D341Med (cell line): Measurements from ENCODE around the gene LPP.

Experiments
- DNase-seq: peaks from one replicate; pipeline ENCODE4 v3.0.0; 2012; ENCODE audit warnings: low spot score

The LPP gene

DNA sequence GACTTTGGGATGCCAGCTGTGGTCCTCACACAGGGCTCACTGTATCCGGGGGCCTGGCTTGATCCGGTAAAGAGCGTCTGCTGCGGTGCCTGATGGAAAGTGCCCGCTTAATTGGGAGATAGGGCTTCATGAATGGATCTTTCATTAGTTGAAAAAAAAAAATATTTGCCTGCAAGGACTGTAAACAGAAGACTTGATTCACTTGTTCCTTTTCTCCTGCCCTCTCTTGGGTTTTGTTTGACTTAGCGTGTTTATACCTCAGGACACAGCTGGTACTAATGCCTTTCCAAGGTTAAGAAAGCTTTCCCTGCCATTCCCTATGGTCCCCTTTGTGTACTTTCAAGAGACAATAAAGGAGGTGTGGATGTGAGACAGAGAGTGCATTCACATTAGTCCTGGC, 493.3 kb downstream of the LPP start:
- DNase-seq: no peak

DNA sequence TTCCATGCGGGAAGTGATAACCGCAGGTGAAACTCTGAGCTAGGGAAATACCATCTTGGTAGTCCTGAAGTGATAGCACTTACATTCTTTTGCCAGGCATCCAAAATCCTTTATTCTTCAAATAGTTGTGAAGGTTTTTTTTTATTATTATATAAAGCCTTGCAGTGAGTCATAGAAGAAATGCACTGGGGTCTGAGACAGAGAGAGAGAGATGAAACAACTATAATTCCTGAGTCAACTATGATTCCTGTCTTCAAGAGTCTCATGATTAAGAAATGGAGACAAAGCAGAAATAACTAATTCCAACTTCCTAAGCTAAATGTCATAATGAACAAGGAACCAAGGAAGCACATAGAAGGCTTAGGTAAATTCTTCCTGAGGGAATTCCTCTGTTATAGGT, 495.6 kb downstream of the LPP start:
- no peak for DNase-seq

DNA sequence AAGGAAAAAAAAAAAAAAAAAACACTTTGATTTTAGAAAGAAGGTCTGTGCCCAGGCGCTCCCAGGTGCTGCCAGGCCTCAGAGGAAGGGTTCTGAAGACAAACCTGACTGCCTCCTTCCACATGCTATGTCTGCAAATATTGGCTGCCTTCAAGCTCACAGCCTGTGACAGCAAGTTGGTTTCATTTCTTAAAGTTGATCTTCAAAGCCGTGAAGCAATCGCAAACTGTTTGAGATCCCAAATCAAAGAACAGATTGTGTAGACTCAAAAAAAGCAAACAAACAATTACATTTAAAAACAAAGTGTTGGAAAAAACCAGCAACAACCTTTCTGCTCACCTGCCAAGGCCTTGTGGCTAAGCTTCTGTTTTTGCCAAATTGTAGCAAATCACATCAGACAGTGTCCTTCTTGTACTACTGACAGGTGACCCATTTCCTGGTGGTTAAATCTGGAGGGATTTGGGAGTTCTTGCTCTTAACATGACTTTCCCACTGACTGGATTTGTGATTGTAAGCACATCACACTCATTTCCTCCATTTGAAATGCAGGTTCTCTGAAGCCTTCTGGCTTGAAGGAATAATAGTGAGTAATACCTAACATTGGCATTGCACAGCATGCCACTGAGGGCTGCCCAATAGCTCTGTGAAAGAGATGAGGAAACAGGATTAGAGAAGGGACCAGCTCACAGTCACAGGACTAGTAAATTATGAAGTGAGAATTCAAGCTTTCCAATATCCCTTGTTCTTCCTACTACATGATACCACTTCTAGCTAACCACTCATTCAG, 502.4 kb downstream of the LPP start:
- no peak for DNase-seq

DNA sequence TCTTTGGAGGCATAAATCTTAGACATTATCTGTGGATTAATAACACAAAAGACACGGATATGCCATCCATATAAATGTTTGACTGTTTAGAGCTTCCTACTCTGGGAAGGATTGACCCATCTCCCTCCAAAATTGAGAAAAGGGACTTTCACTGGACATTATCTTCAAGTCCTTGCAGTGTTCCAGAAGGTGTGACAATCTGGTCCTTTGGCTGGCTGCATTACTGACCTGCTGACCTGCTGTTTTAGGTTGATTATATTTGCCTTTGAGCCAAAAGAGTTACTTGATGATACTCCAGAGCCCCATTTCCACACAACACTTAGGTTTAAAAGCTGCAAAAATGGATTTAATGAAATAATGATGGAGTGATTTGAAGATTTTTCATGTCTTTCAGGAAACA, 504.6 kb downstream of the LPP start:
- DNase-seq: no peak

DNA sequence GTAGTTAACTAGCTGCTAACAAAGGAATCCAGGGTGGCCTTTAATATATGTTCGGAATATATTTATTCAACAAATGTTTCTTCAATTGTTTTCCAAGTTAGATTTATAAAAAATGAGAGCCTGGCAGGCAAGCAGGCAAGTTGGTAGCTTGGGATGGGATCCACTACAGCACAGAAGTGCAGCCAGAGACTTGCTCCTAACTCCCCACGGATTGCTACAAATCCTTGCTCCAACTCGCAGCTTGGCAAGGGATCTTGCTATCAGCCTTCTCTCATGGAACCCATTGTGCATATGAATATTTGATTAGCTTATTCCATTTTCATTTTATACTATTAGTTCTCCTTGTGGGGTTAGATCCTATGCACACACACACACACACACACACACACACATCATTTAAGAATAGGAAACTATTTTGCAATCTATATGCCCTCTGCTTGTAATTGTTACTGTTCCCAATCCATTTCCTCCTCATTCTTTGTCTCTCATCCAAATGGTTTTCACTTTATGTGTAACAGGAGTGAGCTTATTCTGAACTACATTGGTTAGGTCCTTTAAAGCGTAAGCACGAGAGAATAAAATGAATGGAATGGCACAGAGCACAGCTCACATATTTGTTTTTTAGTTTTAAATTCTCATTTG, 505.6 kb downstream of the LPP start:
- no peak for DNase-seq

DNA sequence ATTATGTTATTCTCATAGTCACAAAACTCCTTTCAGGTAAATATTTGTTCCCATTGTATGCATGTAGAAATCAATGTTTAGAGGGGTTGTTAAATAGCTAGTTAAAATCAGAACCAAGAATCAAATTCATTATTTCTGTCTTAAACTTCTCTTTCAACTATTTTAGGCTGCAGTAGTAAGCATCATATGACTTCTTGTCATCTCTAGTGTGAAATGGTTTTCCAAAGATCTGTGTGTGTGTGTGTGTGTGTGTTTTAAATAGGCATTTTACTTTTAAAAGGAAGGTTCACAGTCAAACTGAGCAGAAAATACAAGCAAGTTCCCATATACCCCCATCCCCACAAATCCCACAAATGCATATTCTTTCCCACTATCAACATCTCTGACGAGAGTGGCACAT, 506.5 kb downstream of the LPP start:
- no peak for DNase-seq

DNA sequence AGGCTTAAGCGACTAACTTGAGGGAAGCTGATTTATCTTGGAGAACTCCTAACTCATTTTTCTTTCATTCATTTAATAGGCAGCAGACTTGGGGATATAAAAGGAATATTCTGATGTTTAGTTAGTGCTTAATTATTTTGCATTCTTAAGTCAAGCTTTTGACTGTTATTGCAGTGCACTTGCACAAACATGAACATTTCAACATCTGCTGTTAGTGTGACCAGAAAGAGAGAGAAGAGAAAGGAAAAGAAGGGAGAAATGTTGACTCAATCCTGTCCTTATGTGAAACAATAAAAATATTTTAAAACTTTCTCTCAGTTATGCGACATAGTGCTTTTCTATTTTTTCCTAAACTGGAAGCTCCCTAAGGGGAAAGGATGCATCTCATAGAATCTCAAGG, 507.8 kb downstream of the LPP start:
- DNase-seq: no peak

DNA sequence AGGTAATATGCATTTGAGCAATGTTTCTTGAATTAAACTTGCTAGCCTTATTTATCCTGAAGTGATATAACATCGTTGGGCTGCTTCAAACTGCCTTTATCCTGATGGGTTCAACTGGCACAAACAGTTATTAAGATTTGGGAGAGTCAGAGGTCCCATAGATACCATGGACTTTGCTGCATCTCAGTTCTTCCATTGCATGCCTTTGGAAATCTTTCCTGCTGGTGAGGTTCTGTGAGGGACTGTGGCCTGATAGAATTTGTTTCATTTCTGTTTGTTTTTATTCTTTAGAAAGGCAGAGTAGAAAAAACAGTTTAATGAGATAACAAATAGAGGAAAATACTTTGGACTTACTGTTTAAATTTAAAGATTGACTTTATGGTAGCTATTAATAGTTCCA, 508.3 kb downstream of the LPP start:
- DNase-seq: no peak

DNA sequence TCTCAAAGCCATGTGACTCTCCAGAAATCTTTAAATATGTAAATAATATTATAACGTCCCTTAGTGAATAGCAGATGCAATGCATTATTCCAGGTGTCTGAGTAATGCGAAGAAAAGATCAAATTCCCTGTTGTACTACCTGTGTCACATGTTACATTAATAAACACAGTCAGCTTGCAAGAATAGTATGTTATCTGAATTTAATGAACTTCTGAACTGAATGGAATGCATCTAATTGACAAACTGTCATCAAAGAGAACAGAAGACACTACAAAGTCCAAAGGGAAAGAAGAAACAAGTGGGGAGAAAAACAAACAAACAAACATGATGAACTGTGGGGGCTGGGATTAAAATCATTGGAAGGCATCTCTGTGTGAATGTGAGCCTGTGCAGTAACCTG, 508.8 kb downstream of the LPP start:
- DNase-seq: no peak

DNA sequence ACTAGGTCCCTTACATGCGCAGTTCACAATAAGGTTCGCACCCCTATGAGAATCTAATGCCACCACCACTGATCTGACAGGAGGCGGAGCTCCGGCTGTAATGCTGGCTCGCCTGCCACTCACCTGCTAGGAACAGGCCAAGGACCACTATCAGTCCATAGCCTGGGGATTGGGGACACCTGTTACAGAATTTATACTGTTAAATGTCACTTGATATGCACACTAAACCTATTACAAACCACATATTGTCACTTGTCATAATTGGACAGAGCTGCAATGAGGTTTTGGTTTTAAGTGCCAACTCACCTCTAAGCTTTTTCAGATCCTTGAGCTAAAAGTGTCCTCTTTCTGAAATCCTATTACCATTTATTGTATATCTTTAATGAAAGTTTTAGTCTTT, 509.9 kb downstream of the LPP start:
- DNase-seq: no peak

DNA sequence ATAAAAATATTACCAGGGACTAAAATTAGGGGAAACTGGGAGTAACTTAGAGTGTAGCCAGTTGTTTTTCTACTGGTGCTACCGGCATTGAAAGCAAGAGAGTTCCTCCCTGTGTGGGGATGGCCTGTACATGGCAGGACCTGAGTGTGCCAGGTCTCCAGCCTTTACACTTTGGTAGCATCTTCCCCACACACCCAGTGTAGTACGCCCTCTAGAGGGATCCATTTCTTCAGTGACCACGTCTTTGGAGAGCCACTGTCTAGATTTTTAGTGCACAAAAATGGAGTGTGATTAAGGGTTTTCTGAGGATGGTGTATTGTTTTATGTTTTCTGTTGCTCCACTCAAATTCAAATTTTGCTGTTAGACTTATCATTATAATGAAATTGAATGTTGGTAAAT, 510.8 kb downstream of the LPP start:
- no peak for DNase-seq

DNA sequence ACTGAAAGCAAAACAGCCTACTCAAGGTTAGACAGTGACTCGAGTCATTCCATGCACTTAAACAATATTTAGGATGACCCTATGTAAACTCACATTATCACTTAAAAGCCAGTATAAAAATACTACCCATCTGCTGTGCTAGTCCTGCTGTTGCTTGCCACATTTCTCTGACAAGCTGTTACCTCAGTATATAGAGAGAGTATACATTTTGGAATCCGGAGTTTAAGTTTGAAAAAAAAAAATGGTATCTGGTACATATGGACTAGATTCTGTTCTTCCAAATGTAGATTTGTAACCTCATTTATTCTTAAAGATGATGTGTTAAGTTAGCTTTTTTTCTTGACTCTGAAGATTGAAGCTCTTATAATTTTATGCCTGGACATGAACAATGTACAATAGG, 514.0 kb downstream of the LPP start:
- no peak for DNase-seq

DNA sequence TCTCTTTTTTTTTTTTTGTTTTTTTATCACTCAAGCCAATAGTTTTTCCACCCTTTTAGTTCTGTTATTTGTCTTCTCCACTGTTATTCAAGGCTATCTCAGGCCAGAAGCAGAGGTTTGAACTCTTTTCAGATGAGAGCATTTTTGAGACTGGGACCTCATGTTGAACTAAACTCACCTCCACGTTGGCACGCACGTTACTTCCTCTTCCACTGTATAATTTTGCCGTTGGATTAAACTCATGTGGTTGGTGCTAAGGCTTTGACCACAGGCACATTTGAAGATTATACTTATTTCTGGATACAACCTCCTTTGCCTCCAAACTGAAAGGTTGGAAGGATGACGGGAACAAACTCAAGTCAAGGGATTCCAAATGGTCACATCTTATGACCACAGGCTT, 516.5 kb downstream of the LPP start:
- no peak for DNase-seq

DNA sequence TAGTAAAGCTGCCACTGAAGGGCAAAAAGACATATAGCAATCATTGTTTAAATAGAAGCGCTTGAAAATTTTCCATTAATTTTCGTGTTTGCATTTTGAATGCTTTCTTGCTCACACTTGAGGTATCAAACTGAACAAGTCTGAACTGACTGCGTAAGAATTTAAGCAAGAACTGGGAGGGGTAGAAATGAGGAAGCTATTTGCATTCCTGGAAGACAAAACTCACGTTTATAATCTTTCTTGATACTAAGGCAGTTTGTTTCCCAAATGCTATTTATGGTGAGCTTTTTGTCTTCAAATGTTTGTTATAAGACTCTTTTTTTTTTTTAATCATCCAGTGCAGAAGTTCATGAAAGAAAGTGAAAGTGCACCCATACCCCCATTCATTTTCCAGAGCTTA, 518.0 kb downstream of the LPP start:
- no peak for DNase-seq

DNA sequence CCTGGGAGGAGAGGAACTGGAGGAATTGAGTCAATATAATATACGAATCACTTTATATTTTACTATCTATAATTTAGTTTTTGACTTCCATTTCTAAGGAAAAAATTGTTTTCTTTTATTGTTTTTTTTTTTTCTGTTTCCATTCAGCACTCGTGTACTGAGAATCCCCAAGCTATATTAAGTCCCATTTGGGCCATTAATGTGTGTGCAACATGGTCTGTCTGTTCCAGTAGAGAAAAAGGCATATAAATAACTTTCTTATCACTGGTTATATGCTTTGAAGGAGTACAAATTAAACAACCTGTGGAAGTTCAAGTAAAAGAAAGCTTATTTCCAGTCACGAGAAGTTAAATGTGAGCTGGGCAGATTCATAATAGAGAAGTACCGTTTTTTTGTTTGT, 518.9 kb downstream of the LPP start:
- DNase-seq: no peak

DNA sequence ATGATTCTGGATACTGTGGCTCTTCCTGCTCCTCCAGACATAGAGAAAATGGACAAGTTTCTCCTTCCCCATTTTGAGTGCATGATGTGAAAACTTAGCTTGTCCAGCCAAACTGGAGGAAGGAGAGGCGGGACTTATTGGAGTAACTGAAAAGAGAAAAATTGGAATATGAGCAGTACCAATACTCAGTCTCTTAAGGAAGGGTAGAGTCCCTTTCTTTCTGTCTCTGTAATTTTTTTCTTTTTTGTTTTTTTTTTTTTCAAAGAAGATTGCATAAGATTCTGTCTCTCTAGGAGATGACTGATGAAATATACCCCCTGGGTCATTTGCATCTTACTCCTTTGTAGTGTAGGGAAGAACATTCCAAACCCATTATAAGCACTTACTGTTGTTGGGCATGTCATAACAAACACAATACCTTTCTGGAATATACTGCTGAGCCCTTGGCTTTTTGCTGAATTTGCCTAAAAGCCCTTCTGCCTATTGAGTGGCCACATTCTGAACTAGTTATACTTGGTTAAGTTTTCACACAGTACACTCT, 519.8 kb downstream of the LPP start:
- DNase-seq: no peak

DNA sequence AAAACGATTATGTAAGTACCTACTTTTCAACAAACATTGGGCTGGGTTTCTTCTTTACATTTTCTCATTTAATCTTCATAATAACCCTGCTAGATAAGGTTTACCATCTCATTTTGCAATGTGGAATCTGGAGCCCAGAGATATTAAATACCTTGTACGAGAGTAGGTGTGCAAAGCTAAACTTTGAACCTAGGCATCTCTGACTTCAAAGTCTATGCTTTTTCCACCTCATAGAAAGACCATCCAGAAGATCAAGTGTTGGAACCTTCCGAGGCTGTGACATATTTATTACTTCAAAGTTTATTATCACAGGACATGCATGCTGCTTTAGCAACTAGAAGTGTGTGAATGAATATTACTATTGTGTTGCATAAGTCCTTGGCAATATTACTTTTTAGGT, 520.6 kb downstream of the LPP start:
- DNase-seq: no peak

DNA sequence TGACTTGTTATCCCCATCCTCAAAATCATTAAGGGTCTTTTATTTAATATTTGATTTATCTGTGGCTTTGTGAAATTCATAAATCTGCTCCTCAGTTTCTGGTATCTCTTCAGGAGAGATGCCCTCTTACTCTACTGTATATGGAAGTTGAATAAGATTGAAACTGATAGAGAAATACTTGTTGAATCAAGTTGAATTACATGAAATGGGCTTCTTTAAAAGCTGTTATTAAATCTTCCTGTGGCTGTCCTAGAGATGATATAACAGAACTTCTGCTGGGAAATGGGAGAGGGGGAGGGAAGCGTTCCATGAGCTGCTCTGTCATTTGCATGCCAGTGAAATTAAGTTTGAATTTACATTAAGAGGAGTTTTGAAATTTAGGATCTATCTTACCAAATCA, 523.4 kb downstream of the LPP start:
- DNase-seq: no peak

DNA sequence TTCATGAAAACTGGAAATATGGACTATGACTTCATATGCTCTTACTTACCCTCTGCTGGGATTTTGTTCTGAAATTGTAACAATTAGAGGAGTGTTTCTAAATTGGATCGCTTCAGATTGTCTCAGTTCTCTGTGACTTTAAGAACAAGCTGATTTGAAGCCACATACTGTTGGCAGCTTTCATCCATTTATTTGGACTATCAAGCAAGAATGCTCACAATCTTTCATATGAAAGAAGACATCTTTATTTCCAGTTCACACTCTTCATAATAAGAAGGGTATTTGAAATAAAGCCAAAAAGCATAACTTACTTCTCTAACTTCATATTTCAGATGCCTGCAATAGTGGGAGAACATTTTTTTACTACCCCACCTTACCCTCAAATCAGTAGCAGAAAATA, 526.2 kb downstream of the LPP start:
- DNase-seq: no peak

DNA sequence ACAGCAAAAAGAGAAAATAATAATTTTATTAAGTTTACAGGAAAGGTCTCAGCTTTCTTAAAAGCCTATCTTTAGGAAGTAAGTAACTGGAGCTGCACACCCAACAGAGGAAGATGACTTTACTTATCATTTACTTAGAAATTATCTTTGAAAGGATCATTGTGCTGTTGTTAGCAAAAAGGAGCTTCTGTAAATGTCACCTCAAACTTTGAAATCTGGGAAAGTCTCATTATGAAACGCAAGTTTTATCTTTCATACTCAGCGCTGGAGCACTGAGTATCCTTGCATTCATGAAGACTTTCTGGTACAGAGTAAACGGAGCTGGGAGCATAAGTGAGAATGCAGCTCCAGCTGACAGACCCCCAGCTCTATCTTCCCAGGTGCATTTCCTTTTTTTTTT, 526.6 kb downstream of the LPP start:
- DNase-seq: no peak

DNA sequence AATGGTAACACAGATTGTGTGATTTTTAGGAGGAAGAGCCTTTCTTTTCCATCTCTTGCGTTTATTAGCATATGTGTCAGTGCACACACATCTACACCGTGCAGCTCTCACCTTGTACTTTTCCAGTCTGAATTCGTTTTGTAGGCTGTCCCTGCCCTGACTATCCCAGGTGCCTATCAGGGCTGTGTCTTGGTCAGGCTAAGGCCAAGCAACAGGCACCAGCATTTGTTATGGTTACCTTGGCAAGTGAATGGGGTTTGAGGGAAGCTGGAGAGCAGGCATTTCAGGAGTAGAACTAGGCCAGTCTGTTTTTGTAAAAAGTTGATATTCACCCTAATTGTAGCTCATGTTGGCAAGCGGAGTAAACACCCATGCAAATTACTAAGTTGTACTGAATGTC, 528.4 kb downstream of the LPP start:
- DNase-seq: no peak

DNA sequence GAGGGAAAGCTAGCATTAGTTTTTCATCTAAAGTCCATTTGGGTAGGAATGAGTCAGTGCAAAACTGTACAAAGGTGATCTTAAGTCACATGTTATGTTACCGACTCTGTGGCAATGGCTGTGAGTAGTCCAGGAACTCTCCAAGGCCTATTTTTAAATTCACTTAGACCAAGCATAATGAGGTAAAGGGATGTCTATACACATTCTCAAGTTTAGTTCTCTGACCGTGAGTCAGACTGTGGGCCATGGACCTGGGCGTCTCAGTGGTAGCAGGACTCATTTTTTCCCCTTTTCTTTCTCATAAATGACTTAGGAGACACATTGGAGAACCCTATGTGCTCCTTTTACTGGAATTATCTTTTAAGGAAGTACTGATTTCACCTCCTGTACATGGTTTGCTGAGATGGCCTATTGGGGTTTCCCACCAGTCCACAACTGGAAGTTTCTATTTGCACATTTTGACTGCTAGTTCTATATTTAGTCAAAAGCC, 529.1 kb downstream of the LPP start:
- DNase-seq: no peak

DNA sequence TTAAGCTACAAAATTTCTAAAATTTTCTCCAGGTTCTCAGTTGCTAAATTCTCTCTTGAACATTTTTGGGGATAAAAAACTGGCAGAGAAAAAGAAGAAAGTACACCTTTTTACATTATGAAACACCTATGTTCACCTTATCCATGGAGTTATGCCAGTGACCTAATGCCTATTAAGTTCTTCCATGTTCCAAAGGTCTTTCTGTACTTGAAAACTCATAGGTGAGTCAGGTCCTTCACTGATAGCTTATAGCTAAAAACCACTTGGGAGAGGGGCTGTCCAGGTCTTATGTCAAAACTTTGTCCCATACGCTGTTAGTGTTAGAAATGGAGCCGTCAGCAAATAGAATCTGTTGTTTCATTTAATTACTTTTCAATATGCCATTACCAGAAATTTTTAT, 530.3 kb downstream of the LPP start:
- no peak for DNase-seq

DNA sequence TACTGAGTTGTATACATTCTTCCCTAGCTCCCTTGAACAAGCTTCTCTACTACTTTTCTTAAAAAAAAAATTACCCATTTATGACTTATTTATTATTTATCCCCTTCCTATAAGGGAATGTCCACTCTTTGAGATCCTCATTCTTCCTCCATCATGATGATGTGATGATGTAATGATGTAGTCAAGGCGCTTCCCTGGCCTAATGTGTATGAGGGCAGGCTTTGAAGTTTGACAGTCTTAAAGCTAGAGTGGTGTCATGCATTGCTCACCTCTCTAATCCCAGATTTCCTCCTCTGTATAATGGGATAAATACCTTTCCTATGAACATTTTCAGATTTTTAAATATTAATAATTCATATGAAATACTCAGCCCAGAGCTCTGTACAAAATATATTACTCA, 531.8 kb downstream of the LPP start:
- DNase-seq: no peak
